DMS153 (cell line): ENCODE results near the gene LYPLA2.
"Not testable (repeated sequence)": the region's sequence is repeated elsewhere in the genome, so short reads cannot be mapped to it uniquely, and the experiment has no call there.

Experiments used
- DNase-seq: peaks from one replicate; lab custom pipeline; 2025; lab: John Stamatoyannopoulos, UW

LYPLA2 gene

DNA sequence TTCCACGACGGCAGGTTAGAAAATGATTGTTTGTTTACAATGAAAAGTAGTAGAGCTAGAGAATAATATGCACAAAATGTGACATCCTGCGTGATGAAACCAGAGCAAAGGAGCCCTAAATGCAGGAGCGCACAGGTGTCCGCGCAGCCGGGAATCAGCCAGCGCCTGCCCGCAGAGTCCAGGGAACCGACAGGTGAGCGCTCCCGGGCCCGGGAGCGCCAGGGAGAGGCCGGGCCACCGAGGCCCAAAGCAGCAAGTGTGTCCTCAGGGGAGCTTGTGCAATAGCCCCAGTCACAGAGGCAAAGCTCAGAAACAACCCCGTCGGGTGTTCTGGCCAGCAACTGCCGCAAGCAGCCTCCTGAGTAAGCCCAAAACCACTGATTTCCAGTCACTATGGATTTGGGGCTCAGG is 10.4 kb downstream of the LYPLA2 start:
- DNase-seq: no peak

DNA sequence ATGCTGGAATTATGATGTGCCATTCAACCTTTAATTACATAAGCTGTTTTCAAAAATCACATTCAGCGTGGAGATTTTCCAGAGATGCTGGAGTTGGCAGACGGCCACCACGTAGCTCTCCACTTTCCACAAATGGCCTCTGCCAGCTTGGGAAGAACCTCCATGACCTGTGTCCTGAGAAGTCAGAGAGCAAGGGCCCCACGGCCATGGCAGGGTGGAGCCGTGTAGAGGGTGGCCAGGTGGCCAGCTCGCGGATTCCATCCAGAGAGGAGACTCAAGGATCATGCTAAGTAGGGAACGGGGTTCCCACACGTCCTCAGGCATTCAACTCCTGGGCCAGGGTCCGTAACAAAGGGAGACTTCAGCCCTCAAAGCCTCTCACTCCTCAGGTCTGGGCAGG is 10.9 kb downstream of the LYPLA2 start:
- DNase-seq: no peak

DNA sequence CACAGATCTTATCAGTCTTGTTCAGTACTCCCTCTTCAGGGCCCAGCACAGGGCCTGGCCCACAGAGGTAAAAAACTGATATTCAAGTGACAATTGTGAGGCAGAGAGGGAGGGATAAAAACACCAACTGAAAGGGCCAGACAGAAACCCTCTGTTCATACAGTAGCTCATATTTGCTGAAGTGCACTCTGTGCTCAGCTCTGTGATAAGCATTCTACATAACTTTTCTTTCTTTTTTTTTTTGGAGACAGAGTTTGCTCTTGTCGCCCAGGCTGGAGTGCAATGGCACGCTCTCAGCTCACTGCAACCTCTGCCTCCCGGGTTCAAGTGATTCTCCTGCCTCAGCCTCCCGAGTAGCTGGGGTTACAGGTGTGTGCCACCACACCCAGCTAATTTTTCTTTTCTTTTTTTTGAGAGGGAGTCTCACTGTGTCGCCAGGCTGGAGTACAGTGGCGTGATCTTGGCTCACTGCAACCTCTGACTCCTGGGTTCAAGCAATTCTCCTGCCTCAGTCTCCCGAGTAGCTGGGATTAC is 11.9 kb downstream of the LYPLA2 start:
- DNase-seq: not testable (repeated sequence)

DNA sequence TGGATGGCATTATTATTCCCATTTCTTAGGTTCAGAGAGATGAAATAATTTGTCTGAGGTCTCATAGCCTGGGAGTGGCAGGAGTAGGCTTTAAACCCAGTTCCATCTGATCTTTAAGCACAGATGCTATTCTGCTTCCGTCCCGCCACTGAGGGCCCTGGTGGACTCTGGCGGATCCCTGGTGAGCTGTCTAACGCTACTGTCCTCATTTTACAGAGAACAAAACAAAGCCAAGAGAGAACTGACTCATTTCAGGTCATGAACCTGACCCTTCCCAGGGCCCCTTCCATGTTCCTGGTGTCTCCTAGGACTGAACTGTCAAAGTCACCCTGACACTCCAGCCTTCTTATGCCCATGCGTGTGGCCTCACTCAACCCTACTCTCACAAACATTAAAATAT is 12.7 kb downstream of the LYPLA2 start:
- no peak for DNase-seq

DNA sequence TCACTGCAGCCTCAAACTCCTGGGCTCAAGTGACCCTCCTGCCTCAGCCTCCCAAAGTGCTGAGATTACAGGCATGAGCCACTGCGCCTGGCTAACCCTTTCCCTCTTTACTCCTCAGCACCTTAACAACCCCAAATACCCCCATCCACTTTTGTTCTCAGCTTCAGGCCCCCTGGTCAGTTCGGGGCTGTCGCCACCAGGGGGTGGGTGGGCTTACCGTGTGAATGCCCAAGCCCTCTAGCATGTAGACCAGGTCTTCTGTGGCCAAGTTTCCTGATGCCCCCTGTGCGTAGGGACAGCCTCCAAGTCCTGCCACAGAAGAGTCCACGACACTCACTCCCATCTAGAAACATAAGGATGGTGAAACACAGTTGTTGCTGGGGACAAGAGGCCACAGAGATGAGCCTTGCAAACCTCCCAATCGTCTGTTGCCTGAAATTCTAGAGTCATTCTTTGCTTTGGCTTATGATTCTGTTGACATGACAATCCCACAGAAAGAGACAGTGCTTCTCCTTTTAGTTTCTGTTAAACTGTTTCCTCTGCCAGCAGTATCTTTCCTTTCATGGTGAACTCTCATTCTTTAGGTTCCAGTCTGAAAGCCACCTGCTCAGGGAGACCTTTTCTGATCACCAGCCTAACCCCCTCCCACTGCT is 13.4 kb downstream of the LYPLA2 start:
- no peak for DNase-seq

DNA sequence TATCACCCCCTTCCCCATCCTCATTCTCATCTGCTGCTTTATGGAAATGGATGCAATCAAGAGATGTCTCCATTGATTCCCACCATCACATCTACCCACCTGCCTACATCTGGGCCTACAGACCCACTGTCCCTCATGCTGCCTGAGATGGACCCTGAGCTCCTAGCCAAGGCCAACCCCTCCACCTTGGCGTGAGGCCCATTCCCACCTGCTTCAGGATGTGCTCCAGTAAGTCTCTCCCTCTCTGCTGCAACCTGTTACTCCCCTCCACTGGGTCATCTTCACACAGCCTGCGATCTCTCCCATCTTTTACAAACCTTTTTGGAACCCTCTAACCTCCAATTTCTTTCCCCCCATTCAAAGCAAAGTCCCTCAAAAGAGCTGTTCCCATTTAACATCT is 14.1 kb downstream of the LYPLA2 start:
- DNase-seq: no peak

DNA sequence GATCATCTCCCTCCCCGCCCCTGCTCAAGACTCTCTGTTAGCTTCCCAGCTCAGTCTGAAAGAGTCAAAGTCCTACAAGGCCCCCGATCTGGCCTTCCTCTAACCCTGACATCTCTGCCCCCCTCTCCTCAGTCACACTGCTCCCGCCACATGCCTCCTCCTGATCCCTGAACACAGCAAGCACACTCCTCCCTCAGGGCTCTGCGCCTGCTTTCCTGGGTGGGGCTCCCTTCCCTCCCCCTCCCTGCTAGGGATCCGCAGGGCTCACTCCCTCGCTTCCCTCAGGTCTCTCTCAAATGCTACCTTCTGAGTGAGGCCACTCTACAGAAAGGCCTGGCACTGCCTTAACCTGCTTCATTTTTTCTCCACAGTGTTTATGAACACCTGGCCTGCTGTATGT is 15.3 kb downstream of the LYPLA2 start:
- DNase-seq: no peak

DNA sequence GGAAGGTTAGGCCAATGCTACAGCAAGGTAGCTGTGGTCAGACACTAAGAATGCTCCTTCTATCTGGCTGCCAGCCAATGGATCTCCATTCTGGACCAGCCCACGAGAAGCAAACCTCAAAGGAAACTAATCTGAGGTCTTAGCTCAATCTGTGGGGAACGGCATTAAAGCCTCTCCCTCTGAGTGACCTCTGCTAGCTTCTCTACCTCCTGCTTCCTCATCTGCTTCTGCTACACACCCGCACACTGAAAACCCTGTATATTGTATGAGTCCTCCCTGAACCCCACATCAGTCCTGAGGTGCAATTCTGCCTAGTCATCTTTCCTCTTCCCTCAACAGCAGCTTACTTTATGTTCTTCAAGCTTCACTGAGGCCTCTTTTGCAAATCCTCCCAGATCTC is 16.5 kb downstream of the LYPLA2 start:
- DNase-seq: no peak

DNA sequence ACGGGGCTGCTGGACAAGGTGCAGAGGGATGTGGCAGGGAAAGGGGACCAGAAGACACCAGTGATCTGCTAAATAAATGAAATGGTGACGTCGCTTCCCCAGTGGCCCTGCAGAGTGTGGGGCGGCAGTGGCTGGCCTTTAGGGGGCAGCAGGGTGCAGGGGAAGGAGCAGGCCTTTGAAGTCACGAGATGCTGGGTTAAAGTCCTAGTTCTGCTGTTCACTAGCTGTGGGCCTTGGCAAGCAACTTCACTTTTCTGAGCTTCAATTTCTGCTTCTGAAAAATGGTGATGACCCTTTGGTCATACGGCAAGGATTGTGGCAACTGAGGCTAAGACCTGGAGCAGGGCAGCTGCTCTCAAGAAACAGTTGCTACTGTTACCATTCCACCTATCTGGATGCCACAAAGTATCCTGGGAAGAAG is 18.8 kb downstream of the LYPLA2 start:
- DNase-seq: peak; percentile 56

DNA sequence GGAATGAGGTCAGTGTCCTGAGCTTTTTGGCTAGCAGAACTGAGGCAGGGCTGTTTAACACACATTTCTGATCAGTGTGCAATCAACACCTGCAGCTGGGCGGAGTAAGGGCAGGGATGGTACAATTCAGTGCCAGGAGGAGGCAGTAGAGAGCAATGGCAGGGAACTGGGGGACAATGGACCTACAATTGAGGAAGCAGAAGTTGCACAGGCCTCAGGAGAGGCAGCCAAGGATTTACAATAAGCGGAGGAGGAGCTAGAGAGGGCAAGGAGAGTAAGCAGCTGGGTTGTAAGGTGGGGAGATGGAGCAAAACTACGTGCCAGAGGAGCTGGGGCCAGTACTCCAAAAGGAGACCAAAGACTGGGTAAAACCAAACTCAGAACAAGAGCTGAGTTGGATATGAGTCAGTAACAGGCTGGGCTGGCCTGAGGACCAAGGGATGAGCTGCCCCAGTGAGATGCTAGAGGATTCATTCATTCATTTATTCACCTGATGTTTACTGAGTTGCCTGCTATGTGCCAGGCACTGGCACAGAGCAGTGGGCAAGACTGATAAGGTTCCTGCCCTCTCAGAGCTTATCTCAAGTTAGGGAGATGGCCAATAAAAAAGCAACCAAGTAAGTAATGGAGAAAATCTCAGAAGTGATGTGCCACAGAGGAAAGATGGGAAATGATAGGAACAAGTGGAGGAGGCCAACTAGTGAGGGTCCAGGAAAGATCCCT is 20.0 kb downstream of the LYPLA2 start:
- no peak for DNase-seq

DNA sequence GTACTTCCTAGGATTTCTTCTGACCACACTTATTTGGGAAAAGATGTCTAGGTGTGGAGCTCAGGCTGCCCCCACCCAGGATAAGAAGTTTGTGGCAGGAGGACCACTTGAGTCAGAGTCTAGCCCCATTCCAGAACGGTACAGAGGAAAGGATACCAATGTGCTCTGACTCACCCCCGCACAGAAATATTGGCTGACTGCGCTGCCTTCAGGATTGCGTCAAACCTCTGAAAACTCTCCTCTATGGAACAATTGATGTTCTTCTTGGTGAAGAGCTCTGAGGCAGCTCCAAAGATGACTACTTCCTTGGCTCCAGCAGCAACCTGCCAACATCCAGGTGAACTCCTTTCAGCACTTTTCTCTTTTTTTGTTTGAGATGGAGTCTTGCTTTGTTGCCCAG is 23.1 kb downstream of the LYPLA2 start:
- DNase-seq: no peak

DNA sequence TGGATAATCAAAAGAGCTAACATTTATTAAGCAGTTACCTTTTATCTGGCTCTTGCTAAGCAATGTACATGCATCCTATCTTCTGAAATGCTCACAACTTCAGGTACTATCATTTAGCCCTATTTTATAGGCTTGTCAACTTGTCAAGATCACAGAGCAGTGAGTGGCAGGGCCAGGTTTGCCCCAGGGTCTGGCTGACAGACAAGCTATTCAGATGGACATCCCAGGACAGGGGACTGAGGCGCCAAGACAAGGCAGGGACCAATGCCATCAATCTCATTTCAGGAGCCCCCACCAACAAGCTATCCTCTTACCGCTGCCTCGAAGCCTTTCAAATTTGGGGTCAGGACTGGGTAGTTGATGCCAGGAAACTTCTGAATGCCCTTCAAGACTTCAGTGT is 25.4 kb downstream of the LYPLA2 start:
- DNase-seq: no peak

DNA sequence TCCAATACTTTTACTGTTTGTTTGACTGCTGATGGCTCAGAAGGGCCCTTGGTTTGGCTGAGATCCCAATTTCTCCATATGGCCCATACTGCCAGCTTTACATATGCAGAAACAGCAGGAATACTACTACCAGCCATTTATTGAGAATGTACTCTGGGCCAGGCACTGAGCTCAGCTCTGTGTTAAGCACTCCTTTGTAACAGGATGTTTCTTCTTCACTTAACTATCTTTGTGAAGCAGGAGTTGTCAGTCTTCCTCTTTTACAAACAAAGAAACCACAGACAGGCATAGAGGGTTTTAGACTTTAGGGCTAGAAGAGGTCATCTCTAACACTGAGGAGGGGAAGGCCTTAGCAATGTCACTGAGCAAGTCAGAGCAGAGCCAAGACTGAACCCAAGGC is 26.0 kb downstream of the LYPLA2 start:
- DNase-seq: no peak

DNA sequence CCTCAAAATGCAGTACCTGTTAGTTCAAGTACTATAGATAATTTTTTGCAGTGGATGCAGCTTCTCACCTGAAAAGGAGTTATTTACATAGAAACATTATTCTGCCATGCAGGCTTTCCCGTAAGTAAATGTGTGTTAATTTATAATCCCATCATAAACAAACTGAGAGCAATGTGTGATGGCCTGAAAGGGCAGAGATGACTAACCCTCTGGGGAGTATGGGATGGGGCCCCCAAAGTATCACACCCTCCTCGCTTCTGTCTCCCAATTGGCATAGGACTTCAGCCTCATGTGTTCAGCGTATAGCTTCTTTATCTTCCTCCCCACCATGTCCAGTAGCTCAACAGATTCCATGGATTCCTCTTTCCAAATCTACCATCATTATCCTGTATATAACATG is 26.7 kb downstream of the LYPLA2 start:
- DNase-seq: no peak

DNA sequence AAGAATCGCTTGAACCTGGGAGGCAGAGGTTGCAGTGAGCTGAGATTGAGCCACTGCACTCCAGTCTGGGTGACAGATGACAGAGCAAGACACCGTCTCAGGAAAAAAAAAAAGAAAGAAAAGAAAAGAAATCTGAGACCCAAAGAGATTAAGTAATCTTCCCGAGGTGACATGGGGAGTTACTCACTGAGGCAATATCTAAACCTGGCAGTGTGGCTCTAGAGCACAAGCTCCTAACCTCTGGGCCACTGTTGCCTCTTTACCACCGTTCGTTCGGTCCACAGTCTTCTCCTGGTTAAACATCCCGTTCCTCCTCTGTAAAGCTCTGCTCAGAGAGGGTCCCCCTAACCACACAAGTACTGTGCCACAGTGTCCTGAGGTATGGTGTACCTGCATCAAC is 32.8 kb downstream of the LYPLA2 start:
- no peak for DNase-seq

DNA sequence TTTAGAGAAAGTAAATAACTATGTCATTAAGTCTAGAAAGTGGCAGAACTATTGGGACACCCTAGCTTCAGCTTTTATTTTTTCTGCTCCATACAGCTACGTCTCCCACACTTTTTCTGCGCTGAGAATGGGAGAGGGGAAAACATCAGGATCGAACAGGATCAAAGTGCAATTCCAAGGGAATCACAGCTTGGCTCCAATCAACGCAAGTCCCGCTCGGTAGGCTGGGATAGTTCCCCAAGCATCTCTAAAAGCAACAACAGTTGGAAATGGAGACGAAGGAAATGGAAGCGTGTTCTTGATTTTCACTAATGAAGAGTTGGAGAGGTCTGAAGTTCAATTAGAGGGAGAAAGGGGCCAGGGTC is 33.7 kb downstream of the LYPLA2 start:
- no peak for DNase-seq

DNA sequence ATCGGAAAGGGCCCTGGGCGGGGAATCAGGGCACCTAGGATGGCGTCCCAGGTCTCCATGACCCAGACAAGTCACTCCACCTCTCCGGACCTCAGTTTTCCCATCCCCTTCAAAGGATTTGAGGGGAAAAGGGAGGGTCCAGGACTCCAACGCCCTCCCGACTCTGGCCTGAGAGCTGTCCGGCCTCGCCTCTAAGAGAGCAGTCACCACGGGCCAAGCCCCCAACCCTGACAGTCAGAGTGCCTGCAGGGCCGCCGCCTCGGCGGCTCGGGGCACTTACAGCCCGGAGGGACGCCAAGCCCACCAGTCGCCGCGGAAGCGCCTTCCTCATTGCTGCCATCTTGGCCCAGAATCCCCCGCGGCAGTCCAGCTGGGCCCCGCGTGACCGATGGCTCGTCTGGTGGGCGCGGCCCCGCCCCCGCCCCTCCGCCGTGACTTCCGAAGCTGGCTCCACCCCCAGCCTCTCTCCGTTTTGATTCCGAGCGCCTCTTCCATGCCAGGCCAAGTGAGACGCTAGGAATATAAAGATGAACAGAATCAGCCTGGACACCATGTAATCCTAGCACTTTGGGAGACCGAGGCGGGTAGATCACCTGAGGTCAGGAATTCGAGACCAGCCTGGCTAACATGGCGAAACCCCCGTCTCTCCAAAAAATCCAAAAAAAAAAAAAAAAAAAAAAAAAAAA is 34.3 kb downstream of the LYPLA2 start, which contains the start of gene HMGCL:
HMGCL (minus strand) TSS at position 354 of the 686 bp plus-strand sequence; CDS start at position 340, 14 bp downstream.
- DNase-seq: peak; percentile 72

DNA sequence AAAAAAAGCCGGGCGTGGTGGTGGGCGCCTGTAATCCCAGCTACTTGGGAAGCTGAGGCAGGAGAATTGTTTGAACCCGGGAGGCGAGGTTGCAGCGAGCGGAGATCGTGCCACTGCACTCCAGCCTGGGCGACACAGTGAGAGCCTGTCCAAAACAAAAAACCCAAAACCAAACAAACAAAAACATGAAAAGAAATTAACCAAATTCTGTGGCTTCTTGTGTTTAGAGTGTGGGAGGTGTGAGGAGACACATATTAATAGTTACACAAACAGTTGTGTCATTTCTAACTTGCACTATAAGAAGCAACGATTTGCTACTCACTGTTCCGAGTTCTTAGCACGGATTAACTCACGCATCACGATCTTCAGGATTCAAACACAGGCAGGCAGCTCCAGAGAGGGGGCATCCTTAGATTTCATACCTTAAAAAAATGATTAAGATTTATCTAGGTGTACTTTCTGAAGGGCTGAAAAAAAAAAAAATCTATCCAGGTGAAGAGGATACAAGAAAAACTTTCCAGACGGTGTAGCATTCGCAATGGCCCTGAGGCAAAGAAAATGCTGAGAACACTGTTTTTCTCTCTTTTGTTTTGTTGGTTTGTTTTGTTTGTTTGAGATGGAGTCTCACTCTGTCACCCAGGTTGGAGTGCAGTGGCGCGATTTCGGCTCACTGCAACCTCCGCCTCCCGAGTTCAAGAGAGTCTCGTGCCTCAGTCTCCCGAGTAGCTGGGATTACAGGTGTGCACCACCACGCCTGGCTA is 35.0 kb downstream of the LYPLA2 start:
- DNase-seq: no peak

DNA sequence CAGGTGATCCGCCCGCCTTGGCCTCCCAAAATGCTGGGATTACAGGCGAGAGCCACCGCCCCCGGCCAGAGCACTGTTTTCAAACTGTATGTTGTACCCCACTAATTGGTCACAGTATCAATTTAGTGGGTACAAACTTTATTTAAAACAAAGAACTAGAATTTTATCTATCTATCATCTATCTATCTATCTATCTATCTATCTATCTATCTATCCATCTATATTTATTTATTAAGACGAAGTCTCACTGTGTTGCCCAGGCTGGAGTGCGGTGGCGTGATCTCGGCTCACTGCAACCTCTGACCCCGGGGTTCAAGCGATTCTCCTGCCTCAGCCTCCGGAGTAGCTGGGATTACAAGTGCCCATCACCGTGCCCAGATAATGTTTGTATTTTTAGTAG is 35.6 kb downstream of the LYPLA2 start:
- not testable (repeated sequence) for DNase-seq

DNA sequence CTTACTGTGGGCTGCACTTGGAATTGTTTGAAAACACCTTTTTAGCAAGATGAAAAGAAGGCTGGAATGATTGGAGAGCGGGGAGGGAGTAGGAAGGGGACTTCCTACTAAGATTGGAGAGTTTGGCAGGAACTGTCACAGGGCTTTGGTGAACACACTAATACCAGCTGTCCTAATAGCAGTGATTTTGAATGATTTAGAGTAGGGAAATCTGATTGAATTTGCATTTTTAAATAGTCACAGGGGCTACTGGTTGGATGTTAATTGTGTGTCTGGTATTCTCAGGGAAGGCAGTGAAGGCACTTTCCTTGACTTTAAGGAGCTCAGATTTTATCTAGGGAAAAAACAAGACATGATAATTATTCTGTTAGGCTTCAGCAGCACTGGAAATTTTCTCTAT is 36.8 kb downstream of the LYPLA2 start:
- no peak for DNase-seq

DNA sequence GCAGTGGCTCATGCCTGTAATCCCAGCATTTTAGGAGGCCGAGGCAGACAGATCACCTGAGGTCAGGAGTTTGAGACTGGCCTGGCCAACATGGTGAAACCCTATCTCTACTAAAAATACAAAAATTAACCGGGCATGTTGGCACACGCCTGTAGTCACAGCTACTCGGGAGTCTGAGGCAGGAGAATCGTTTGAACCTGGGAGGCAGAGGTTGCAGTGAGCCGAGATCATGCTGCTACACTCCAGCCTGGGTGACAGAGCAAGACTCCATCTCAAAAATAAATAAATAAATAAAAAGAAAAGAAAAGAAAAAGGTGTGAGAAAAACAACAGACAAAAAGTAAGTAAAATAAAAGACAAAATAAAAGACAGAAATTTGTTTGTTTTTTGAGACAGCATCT is 43.2 kb downstream of the LYPLA2 start:
- DNase-seq: not testable (repeated sequence)

DNA sequence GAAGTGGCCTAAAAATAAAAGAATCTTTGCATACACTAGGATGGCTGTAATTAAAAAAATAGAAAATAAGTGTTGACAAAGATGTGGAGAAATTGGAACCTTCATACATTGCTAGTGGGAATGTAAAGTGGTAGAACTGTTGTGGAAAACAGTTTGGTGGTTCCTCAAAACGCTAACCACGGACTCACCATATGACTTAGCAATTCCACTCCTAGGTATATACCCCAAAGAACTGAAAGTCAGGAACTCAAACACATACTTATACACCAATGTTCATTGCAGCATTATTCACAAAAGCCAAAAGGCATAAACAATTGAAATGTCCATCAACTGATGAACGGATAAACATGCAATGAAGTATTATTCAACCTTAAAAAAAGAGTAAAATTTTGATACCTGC is 45.1 kb downstream of the LYPLA2 start:
- DNase-seq: no peak
